Ishikawa (cell line): ENCODE data around the gene RAB1B.

Experiments
- CEBPB ChIP-seq: IDR thresholded peaks from 2 replicates; pipeline ENCODE4 v1.6.1; 2012
- CREB1 ChIP-seq: IDR thresholded peaks from 2 replicates; pipeline ENCODE4 v1.6.1; 2012; ENCODE audit warnings: low read depth
- EGR1 ChIP-seq: IDR thresholded peaks from 2 replicates; pipeline ENCODE4 v1.6.1; 2012
- EP300 ChIP-seq: IDR thresholded peaks from 2 replicates; pipeline ENCODE4 v1.6.1; 2012; ENCODE audit warnings: borderline replicate concordance
- FOXM1 ChIP-seq: IDR thresholded peaks from 2 replicates; pipeline ENCODE4 v1.6.1; 2012; ENCODE audit warnings: low read depth, borderline replicate concordance
- MAX ChIP-seq: IDR thresholded peaks from 2 replicates; pipeline ENCODE4 v1.6.1; 2012
- NFIC ChIP-seq: IDR thresholded peaks from 2 replicates; pipeline ENCODE4 v1.6.1; 2012
- RAD21 ChIP-seq: IDR thresholded peaks from 2 replicates; pipeline ENCODE4 v1.6.1; 2012; ENCODE audit warnings: low read depth
- REST ChIP-seq: IDR thresholded peaks from 2 replicates; pipeline ENCODE4 v1.6.1; 2012; ENCODE audit warnings: low read depth, mild to moderate bottlenecking
- TAF1 ChIP-seq: IDR thresholded peaks from 2 replicates; pipeline ENCODE4 v1.6.1; 2012; ENCODE audit warnings: low read depth, mild to moderate bottlenecking
- TCF12 ChIP-seq: IDR thresholded peaks from 2 replicates; pipeline ENCODE4 v1.6.1; 2012; ENCODE audit warnings: low read depth
- TEAD4 ChIP-seq: IDR thresholded peaks from 2 replicates; pipeline ENCODE4 v1.6.1; 2012
- USF1 ChIP-seq: IDR thresholded peaks from 2 replicates; pipeline ENCODE4 v1.6.1; 2012
- YY1 ChIP-seq: IDR thresholded peaks from 2 replicates; pipeline ENCODE4 v1.6.1; 2012; ENCODE audit warnings: low read depth
- ZBTB7A ChIP-seq: IDR thresholded peaks from 2 replicates; pipeline ENCODE4 v1.6.1; 2012; ENCODE audit warnings: low read depth

The RAB1B gene

GRCh38 chr11:66290330-66290621, 21.8 kb downstream of the RAB1B start:
- TF ChIP-seq FOXM1 (no peak), TCF12 (no peak), MAX (no peak)

GRCh38 chr11:66291303-66291705, 22.9 kb downstream of the RAB1B start:
- TF ChIP-seq ZBTB7A = 0 out of 2 replicates have a peak, but pooled peaks have one; percentile 20
- no peak for TF ChIP-seq CREB1

GRCh38 chr11:66291706-66292542, 23.5 kb downstream of the RAB1B start, which contains the start of gene TMEM151A:
TSS of gene TMEM151A (plus strand) at chr11:66291894. CDS start at chr11:66292014, 120 bp downstream.
- TF ChIP-seq EGR1 (no peak), REST (0 out of 2 replicates have a peak, but pooled peaks have one; percentile 23), ZBTB7A (peak; percentile 50; the same call in 1 of the 2 replicates), EP300 (no peak), TAF1 (no peak), CREB1 (no peak)

GRCh38 chr11:66292543-66293332, 24.3 kb downstream of the RAB1B start:
- TF ChIP-seq CEBPB = no peak
- TF ChIP-seq REST = no peak
- no peak for TF ChIP-seq NFIC
- TF ChIP-seq YY1 = no peak
- TF ChIP-seq TAF1 = no peak
- no peak for TF ChIP-seq EP300
- no peak for TF ChIP-seq EGR1
- TF ChIP-seq MAX = no peak
- no peak for TF ChIP-seq RAD21

GRCh38 chr11:66293352-66293751, 24.9 kb downstream of the RAB1B start:
- TF ChIP-seq TAF1 = no peak
- TF ChIP-seq ZBTB7A = no peak
- no peak for TF ChIP-seq YY1
- no peak for TF ChIP-seq USF1
- no peak for TF ChIP-seq EGR1
- no peak for TF ChIP-seq CEBPB
- no peak for TF ChIP-seq RAD21
- no peak for TF ChIP-seq EP300
- TF ChIP-seq MAX = no peak
- no peak for TF ChIP-seq FOXM1
- TF ChIP-seq NFIC = no peak
- TF ChIP-seq CREB1 = no peak
- TF ChIP-seq TEAD4 = no peak
- TF ChIP-seq TCF12 = no peak
- TF ChIP-seq REST = no peak
